ENCODE measurements around the gene DUSP2. TPM values are rescaled to one million over a fixed set of nuclear protein-coding genes. Genes with fewer than 3 reads are reported as not detected.
A peak's percentile ranks its signal among the peaks of the same experiment; 100 is the strongest.

DUSP2 gene
- total and polyA plus RNA-seq, 2 experiments from 2014 or later = 6.6 to 13.0 TPM

GRCh38 chr2:96124406-96125265, 20.6 kb downstream of the DUSP2 start:
- Mint-ChIP-seq H3K4me1 (peaks cover 11% of the 10 kb centered on the region; the same call in 2 of the 3 replicates), H3K27me3 (ENCODE audit: insufficient read depth, low read depth, poor library complexity) (peaks cover 16% of the 10 kb centered on the region), H3K36me3 (ENCODE audit: low read depth) (no peaks in the 10 kb centered on the region; the same call in 2 of the 3 replicates), H3K27ac (no peak overlapping the region), H3K4me3 (no peak overlapping the region), H3K9me3 (no peaks in the 10 kb centered on the region)
- Histone ChIP-seq H3K4me3 (no peak overlapping the region), H3K4me1 (ENCODE audit: insufficient read depth) (no peaks in the 10 kb centered on the region), H3K27ac (ENCODE audit: low read depth) (no peak overlapping the region), H4K20me1 (replicated peaks; ENCODE audit: insufficient read depth) (no peaks in the 10 kb centered on the region), H3K9me2 (ENCODE audit: insufficient read depth) (no peaks in the 10 kb centered on the region), H3K4me2 (no peak overlapping the region), H3K79me2 (replicated peaks; ENCODE audit: insufficient read depth) (no peaks in the 10 kb centered on the region), H3K27me3 (ENCODE audit: insufficient read depth) (no peaks in the 10 kb centered on the region), H3K36me3 (ENCODE audit: insufficient read depth) (no peaks in the 10 kb centered on the region), H2AFZ (no peak overlapping the region), H3F3A (replicated peaks; ENCODE audit: low read depth) (no peaks in the 10 kb centered on the region)
- ATAC-seq (peak; percentile 41; the same call in 1 of the 3 replicates), DNase-seq (ENCODE audit: low spot score) (no peak)
- TF ChIP-seq, protein P1, sequence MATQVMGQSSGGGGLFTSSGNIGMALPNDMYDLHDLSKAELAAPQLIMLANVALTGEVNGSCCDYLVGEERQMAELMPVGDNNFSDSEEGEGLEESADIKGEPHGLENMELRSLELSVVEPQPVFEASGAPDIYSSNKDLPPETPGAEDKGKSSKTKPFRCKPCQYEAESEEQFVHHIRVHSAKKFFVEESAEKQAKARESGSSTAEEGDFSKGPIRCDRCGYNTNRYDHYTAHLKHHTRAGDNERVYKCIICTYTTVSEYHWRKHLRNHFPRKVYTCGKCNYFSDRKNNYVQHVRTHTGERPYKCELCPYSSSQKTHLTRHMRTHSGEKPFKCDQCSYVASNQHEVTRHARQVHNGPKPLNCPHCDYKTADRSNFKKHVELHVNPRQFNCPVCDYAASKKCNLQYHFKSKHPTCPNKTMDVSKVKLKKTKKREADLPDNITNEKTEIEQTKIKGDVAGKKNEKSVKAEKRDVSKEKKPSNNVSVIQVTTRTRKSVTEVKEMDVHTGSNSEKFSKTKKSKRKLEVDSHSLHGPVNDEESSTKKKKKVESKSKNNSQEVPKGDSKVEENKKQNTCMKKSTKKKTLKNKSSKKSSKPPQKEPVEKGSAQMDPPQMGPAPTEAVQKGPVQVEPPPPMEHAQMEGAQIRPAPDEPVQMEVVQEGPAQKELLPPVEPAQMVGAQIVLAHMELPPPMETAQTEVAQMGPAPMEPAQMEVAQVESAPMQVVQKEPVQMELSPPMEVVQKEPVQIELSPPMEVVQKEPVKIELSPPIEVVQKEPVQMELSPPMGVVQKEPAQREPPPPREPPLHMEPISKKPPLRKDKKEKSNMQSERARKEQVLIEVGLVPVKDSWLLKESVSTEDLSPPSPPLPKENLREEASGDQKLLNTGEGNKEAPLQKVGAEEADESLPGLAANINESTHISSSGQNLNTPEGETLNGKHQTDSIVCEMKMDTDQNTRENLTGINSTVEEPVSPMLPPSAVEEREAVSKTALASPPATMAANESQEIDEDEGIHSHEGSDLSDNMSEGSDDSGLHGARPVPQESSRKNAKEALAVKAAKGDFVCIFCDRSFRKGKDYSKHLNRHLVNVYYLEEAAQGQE (IDR thresholded peaks at IDR 0.05; ENCODE audit: unreplicated experiment) = no peak
- TF ChIP-seq, protein P2, sequence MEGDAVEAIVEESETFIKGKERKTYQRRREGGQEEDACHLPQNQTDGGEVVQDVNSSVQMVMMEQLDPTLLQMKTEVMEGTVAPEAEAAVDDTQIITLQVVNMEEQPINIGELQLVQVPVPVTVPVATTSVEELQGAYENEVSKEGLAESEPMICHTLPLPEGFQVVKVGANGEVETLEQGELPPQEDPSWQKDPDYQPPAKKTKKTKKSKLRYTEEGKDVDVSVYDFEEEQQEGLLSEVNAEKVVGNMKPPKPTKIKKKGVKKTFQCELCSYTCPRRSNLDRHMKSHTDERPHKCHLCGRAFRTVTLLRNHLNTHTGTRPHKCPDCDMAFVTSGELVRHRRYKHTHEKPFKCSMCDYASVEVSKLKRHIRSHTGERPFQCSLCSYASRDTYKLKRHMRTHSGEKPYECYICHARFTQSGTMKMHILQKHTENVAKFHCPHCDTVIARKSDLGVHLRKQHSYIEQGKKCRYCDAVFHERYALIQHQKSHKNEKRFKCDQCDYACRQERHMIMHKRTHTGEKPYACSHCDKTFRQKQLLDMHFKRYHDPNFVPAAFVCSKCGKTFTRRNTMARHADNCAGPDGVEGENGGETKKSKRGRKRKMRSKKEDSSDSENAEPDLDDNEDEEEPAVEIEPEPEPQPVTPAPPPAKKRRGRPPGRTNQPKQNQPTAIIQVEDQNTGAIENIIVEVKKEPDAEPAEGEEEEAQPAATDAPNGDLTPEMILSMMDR (conservative IDR thresholded peaks at IDR 0.05; ENCODE audit: low read depth in 2 of 2) = no peak; a peak in 1 of 4 replicates
- no peak for TF ChIP-seq NANOG (IDR thresholded peaks at IDR 0.05; ENCODE audit: borderline replicate concordance)
- TF ChIP-seq EZH2 (IDR thresholded peaks at IDR 0.05; ENCODE audit: low read depth, unreplicated experiment) = no peak
- TF ChIP-seq EZH2phosphoT487 (IDR thresholded peaks at IDR 0.05; ENCODE audit: unreplicated experiment) = no peak
- TF ChIP-seq, protein P3, sequence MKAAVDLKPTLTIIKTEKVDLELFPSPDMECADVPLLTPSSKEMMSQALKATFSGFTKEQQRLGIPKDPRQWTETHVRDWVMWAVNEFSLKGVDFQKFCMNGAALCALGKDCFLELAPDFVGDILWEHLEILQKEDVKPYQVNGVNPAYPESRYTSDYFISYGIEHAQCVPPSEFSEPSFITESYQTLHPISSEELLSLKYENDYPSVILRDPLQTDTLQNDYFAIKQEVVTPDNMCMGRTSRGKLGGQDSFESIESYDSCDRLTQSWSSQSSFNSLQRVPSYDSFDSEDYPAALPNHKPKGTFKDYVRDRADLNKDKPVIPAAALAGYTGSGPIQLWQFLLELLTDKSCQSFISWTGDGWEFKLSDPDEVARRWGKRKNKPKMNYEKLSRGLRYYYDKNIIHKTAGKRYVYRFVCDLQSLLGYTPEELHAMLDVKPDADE (IDR thresholded peaks at IDR 0.05) = no peak
- TF ChIP-seq POLR2AphosphoS5 (IDR thresholded peaks at IDR 0.05; ENCODE audit: low read depth) = no peak
- TF ChIP-seq, protein P4, sequence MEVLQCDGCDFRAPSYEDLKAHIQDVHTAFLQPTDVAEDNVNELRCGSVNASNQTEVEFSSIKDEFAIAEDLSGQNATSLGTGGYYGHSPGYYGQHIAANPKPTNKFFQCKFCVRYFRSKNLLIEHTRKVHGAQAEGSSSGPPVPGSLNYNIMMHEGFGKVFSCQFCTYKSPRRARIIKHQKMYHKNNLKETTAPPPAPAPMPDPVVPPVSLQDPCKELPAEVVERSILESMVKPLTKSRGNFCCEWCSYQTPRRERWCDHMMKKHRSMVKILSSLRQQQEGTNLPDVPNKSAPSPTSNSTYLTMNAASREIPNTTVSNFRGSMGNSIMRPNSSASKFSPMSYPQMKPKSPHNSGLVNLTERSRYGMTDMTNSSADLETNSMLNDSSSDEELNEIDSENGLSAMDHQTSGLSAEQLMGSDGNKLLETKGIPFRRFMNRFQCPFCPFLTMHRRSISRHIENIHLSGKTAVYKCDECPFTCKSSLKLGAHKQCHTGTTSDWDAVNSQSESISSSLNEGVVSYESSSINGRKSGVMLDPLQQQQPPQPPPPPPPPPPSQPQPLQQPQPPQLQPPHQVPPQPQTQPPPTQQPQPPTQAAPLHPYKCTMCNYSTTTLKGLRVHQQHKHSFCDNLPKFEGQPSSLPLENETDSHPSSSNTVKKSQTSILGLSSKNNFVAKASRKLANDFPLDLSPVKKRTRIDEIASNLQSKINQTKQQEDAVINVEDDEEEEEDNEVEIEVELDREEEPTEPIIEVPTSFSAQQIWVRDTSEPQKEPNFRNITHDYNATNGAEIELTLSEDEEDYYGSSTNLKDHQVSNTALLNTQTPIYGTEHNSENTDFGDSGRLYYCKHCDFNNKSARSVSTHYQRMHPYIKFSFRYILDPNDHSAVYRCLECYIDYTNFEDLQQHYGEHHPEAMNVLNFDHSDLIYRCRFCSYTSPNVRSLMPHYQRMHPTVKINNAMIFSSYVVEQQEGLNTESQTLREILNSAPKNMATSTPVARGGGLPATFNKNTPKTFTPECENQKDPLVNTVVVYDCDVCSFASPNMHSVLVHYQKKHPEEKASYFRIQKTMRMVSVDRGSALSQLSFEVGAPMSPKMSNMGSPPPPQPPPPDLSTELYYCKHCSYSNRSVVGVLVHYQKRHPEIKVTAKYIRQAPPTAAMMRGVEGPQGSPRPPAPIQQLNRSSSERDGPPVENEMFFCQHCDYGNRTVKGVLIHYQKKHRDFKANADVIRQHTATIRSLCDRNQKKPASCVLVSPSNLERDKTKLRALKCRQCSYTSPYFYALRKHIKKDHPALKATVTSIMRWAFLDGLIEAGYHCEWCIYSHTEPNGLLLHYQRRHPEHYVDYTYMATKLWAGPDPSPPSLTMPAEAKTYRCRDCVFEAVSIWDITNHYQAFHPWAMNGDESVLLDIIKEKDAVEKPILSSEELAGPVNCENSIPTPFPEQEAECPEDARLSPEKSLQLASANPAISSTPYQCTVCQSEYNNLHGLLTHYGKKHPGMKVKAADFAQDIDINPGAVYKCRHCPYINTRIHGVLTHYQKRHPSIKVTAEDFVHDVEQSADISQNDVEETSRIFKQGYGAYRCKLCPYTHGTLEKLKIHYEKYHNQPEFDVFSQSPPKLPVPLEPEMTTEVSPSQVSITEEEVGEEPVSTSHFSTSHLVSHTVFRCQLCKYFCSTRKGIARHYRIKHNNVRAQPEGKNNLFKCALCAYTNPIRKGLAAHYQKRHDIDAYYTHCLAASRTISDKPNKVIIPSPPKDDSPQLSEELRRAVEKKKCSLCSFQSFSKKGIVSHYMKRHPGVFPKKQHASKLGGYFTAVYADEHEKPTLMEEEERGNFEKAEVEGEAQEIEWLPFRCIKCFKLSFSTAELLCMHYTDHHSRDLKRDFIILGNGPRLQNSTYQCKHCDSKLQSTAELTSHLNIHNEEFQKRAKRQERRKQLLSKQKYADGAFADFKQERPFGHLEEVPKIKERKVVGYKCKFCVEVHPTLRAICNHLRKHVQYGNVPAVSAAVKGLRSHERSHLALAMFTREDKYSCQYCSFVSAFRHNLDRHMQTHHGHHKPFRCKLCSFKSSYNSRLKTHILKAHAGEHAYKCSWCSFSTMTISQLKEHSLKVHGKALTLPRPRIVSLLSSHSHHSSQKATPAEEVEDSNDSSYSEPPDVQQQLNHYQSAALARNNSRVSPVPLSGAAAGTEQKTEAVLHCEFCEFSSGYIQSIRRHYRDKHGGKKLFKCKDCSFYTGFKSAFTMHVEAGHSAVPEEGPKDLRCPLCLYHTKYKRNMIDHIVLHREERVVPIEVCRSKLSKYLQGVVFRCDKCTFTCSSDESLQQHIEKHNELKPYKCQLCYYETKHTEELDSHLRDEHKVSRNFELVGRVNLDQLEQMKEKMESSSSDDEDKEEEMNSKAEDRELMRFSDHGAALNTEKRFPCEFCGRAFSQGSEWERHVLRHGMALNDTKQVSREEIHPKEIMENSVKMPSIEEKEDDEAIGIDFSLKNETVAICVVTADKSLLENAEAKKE (CRISPR knock-in tag; IDR thresholded peaks at IDR 0.05) = no peak
- TF ChIP-seq JUNB (IDR thresholded peaks at IDR 0.05; ENCODE audit: unreplicated experiment) = no peak
- TF ChIP-seq ZNF114 (CRISPR knock-in tag; IDR thresholded peaks at IDR 0.05) = no peak
- no peak for TF ChIP-seq CREB1 (CRISPR knock-in tag; IDR thresholded peaks at IDR 0.05; ENCODE audit: low read depth)
- TF ChIP-seq ZNF331 (CRISPR knock-in tag; IDR thresholded peaks at IDR 0.05; ENCODE audit: low read depth) = no peak
- no peak for TF ChIP-seq STAT1 (IDR thresholded peaks at IDR 0.05; ENCODE audit: unreplicated experiment)

Measured in GM23338 (cell line).